ENCODE results near the gene NBEAL2.
A peak's percentile ranks its signal among the peaks of the same experiment; 100 is the strongest.
"Not testable (repeated sequence)": the region's sequence is repeated elsewhere in the genome, so short reads cannot be mapped to it uniquely, and the experiment has no call there.

The NBEAL2 gene

DNA sequence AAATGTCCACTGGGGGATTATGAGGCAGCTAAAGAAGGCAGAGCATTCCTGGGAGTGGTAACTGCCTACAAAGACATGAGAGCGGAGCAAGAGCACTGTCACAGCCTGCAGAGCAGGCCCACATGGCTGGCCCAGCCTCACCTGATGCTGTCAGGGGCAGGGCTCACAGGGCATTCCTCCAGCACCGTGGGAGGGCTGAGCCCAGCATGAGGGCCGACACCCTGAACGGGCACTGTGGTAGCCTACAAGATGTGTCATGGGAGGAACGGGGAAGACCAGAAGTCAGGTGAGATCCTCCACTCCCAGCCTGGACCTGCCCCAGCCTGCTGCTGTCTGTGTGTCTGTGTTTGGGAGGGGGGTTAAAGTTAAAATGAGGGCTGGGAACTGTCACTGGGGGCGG is 33.0 kb upstream of the NBEAL2 start:
- DNase-seq (ENCODE audit: low spot score): no peak

DNA sequence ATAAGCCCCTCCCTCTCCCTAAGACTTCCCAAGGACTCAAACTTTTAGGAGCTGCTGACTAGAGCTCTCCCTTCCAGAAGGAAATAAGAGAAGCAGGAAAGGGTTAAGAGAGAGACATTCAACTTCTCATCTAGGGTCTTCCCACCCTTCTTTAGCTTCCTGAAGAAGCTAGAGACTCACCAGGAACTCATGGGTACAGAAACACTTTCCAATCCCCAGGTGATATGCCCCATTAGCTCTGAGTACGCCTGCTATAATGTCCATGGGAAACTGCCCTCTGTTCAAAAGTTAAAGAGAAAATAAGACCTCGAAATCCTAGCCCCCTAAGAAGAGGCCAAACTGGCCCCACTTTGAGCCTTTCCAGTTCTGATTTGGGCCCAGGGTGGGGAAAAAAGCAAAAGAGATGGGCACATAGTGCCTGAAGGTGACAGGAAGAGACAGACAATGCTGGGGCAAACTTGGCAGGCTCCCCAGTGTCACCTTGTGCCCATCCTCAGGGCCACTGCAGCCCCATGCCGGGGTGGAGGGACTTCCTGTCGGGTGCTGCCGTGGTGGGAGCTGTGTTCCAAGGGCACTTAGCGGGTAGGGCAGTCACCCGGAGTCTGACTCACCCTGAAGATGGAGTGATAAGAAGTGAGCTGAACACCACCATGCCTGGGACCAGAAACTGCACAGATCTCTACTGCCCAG is 32.5 kb upstream of the NBEAL2 start:
- DNase-seq (ENCODE audit: low spot score): peak; percentile 81

- no peak for DNase-seq (ENCODE audit: low spot score)
Measured at GRCh38 chr3:46947546-46947901, 31.9 kb upstream of the NBEAL2 start.

GRCh38 chr3:46947981-46948791 is 31.3 kb upstream of the NBEAL2 start:
- DNase-seq (ENCODE audit: low spot score): peak; percentile 70

DNA sequence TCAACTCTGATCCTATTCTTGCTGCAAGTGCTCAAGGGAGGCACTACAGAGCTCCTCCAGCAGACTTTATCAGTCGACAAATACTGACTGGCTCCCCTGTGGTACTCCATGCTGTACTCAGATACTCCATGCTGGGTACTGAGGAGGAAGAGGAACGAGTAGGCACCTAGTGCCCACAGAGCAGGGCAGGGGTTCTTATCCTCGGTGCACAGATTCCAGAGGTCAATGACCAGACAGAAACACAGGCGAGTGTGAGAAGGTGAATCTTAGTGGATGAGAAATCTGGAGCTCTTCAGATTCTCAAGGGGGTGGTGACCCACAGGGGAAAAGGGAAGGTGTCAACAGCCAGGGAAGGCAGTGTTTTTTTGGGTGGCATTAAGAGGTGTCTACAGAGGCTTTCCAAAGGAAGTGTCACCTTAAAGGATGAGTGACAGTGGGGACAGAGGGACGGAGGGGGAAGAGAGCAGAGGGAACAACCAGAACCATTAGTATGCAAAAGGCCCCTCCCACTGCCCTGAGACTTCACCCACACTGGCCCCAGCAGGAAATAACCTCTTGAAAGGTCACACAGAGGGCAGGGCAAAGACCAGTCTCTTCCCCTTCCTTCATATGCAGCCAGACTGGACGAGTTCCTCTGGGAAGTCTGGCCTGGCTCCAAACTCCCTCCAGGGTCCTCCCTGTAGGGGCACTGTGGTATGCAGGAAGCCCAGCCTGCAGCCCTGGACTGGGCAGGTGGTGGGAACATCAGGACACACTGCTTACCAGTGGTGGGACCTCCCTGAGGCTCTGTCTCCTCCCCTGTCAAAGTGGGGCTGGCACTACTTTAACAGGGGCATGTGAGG is 30.4 kb upstream of the NBEAL2 start:
- DNase-seq (ENCODE audit: low spot score): no peak

DNA sequence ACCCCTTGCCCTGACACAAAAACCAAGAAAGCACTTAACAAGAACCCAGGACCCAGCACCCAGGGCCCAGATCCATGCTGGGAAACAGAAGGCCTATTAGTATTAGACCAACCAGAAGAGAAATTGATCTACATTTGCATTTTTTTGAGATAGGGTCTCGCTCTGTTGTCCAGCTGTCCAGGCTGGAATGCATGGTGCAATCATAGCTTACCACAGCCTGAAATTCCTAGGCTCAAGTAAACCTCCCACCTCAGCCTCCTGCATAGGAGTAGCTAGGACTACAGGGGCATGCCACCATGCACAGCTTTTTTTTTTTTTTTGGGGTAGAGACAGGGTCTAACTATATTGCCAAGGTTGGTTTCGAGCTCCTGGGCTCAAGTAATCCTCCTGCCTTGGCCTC is 29.3 kb upstream of the NBEAL2 start:
- no peak for DNase-seq (ENCODE audit: low spot score)

DNA sequence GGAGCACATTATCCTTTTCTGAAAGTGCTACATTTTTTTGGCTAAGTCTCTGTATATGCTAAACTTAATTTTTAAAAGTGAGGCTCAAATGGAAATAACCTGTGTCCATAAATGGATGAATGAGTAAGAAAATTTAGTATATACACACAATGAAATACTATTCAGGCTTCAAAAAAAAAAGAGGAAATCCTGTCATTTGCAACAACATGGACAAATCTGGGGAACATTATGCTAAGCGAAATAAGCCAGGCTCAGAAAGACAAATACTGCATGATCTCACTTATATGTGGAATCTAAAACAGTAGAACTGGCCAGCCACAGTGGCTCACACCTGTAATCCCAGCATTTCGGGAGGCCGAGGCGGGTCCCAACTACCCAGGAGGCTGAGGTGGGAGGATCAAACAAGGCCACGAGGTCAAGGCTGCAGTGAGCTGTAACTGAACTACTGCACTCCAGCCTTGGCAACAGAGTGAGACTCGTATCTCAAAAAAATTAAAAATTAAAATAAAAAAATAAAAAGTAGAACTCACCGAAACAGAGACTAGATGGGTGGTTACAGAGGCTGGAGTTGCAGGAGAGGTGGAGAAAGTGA is 28.7 kb upstream of the NBEAL2 start:
- DNase-seq (ENCODE audit: low spot score): no peak

- DNase-seq (ENCODE audit: low spot score): no peak
Measured at GRCh38 chr3:46952813-46953212, 26.7 kb upstream of the NBEAL2 start.

DNA sequence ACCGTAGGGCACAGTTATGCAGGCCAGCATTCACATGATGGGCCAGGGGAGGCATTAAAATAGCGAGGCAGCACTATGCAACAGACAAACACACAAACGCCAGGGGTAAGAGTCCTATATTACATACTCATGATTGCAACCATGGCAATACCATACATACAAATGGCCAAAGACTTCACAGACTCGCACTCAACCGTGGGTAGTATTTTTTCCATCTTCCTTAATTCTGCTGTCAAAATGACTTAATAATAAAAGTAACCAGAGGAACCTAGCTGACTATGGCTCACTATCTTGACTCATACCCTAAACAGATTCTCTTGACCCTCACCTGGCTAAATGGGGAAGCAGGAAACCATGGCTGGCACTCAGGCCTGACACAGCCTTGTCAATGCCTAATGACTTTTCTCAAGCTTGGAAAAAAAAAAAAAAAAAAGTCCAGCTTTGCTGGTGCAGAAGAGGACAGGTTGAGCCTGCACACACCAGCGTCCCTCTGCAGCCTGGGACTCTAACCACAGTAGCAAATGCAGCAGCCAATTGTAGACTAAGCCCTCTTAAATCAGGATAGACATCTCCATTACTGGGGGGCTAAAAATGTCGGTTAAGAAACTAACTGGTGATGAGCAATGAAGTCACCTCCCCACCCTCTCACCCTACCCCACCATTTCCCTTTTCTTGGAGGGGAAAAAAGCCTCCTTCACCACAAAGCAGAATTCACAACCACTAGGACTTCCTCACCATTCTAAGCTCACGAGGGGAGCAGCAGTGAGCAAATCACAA is 26.0 kb upstream of the NBEAL2 start:
- no peak for DNase-seq (ENCODE audit: low spot score)

- DNase-seq (ENCODE audit: low spot score): no peak
Measured at GRCh38 chr3:46954178-46954577, 25.3 kb upstream of the NBEAL2 start.

GRCh38 chr3:46955157-46955556 is 24.3 kb upstream of the NBEAL2 start:
- no peak for DNase-seq (ENCODE audit: low spot score)

DNA sequence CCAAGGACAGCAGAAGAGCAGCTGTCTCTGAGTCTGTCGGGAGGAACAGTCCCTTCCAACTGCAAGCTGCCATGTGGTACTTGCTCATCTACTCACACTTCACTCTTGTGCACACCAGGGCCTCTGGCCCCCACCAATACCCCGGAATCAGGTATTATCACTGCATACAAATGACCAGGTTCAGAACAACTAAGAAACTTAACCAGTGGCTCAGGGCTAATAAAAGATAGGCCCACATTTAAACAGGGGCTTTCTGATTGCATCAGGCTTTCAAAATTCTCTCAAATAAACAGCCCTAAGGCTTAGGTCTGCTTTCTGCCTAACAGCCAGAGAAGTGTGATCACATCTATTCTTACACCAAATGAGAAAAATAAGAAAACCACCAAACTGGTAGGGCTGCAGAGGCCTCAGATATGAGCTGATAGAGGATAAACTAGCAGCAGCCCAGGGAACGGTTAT is 23.6 kb upstream of the NBEAL2 start:
- no peak for DNase-seq (ENCODE audit: low spot score)

GRCh38 chr3:46957092-46957820 is 22.2 kb upstream of the NBEAL2 start:
- DNase-seq (ENCODE audit: low spot score): no peak

- no peak for DNase-seq (ENCODE audit: low spot score)
Measured at GRCh38 chr3:46958467-46959160, 20.9 kb upstream of the NBEAL2 start.

DNA sequence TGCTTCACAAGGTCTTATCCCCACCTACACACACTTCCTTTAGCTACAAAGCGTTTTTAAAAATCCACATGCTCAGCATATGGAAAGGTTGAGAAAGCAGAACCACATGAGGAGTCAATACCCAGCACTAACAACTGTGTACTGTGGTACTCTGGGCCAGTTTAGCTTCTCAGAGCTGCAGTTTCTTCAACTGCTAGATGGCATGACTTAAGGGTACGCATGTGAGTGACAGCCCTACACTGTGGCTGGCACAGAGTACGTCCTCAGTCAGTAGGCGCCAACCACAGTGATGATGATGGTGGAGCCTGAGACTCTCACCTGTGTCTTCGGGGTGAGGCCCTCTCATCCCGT is 20.3 kb upstream of the NBEAL2 start:
- peak; percentile 49 for DNase-seq (ENCODE audit: low spot score)

GRCh38 chr3:46960081-46960701 is 19.3 kb upstream of the NBEAL2 start:
- DNase-seq (ENCODE audit: low spot score): no peak

DNA sequence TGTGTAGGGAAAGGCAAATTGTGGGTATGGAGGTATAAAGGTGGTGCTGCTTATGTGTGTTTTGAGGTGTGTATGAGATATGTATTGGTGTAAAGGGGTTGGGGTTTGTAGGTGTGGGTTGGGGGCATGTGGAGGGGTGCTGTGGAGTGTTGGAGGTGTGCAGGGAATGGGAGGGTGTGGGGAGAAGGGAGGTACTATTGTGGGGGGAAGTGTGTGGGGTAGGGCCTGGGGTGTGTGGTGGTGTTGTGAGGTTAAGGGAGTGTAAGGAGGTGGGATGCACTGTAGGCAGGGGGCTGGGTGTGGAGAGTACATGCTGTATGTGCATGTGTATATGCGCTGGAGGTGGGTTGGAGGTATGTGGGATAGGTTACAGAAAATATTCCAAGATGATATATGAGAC is 18.6 kb upstream of the NBEAL2 start:
- no peak for DNase-seq (ENCODE audit: low spot score)

DNA sequence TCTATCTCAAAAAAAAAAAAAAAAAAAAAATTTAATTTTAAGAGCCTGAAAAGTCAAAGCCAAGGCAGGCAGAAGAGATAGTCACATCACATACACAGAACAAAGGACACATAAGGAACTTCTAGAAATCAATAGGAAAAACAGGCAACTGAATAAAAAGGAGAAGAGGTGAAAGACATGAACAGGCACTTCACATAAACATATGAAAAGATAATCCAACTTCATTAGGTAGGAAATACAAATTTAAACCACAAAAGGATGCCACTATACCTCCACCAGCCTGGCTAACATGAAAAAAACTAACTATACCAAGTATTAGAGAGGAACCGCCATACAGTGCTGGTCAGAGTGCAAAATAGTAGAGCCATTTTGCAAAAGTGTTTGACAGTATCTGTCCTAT is 17.0 kb upstream of the NBEAL2 start:
- no peak for DNase-seq (ENCODE audit: low spot score)

DNA sequence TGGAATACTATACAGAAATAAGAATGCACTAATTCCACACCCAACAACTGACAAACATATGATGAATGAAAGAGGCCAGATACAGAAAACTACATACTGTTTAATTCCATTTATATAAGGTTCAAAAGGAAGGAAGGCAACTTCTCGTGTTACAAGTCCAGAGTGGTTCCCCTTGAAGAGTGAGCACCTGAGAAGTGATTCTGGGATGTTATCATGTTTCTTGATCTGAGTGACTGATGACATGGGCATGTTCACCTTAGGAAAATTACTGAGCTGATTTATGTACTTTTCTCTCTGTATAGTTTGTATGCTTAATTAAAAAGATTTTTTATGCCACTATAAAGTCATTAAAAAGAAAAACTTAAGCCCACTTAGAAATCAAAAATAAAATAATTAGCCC is 16.5 kb upstream of the NBEAL2 start:
- DNase-seq (ENCODE audit: low spot score): no peak

DNA sequence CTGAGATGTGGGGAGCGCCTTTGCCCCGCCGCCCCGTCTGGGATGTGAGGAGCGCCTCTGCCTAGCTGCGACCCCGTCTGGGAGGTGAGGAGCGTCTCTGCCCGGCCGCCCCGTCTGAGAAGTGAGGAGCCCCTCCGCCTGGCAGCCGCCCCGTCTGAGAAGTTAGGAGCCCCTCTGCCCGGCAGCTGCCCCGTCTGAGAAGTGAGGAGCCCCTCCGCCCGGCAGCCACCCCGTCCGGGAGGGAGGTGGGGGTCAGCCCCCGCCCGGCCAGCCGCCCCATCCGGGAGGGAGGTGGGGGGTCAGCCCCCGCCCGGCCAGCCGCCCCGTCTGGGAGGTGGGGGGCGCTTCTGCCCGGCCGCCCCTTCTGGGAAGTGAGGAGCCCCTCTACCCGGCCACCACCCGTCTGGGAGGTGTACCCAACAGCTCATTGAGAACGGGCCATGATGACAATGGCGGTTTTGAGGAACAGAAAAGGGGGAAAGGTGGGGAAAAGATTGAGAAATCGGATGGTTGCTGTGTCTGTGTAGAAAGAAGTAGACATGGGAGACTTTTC is 15.4 kb upstream of the NBEAL2 start:
- DNase-seq (ENCODE audit: low spot score): not testable (repeated sequence)

Measured in activated CD4-positive, alpha-beta T cell treated with anti-CD3 and anti-CD28 coated beads, Interleukin-2, Interleukin-4, amounts not matched to agents 100 ng/mL and 50 ng/mL, durations not matched to agents 16 hours and 8 hours (primary cell).